Neuron (in vitro differentiated cells): Measurements from ENCODE around the gene CREBBP.
A peak's percentile ranks its signal among the peaks of the same experiment; 100 is the strongest.
"Not testable (repeated sequence)": the region's sequence is repeated elsewhere in the genome, so short reads cannot be mapped to it uniquely, and the experiment has no call there.

Experiments used
- H2AFZ ChIP-seq: one replicate; pipeline ENCODE4 v1.6.1; 2013; ENCODE audit warnings: low read depth, mild to moderate bottlenecking, inconsistent platforms, low read length, moderate library complexity
- H3K27me3 ChIP-seq: one replicate; pipeline ENCODE4 v1.6.1; 2013; ENCODE audit warnings: low read length; ENCODE audit not compliant: insufficient read depth
- H3K36me3 ChIP-seq: one replicate; pipeline ENCODE4 v1.6.1; 2013; ENCODE audit warnings: low read length; ENCODE audit not compliant: insufficient read depth
- H3K4me1 ChIP-seq: one replicate; pipeline ENCODE4 v1.6.1; 2013; ENCODE audit warnings: low read length; ENCODE audit not compliant: insufficient read depth
- H3K4me3 ChIP-seq: 2 replicates; pipeline ENCODE4 v1.5.1; 2013; ENCODE audit warnings: mild to moderate bottlenecking, low read length, moderate library complexity
- H3K9me3 ChIP-seq: one replicate; pipeline ENCODE4 v1.6.1; 2013; ENCODE audit warnings: low read length

The CREBBP gene

DNA sequence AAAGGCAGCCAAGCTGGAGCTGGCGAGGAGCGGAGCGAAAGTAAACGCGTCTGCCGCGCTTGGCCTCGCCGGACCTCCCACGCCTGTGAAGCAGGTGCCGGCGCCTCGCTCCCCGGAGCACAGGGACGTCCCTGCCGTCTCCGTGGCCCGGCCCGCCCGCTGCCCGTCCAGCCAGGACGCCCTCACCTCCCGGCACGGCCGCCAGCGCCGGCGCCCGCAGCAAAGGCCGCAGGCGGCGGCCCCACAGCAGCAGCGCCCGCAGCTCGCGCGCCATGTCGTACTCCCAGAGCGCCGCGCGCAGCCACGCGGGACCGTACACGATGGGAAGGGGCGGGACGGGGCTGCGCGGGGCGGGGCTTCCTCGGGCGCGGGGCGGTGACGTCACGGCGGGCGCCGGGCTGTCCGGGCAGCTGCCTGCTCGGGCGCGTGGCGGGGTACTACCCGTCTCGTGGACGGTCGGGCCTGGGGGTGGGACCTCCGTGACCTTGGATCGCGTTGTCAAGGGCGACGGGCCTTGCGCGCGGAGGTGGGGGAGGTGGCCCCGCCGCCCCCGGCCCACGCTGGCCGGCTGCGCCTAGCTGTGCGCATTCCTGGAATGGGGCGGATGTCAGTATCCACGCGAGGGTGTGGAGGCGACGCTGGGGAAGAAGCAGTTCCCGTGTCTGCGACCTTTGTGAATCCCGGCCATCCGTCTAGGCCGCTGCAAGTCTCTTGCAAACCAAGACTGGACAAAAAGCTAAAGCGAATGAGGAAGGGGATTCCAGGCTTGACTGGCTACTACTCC, 163.1 kb downstream of the CREBBP start, which contains the start of gene TRAP1:
Gene TRAP1, minus strand, starts transcription at position 290 of the 784 bp plus-strand sequence. Its CDS starts 16 bp downstream, at position 274.
- peaks cover 14% of the 10 kb centered on the region for H3K4me1 ChIP-seq
- peak within 1 kb of the TSS; percentile 59 for H3K4me3 ChIP-seq
- H2AFZ ChIP-seq, result peak within 1 kb of the TSS; percentile 74
- H3K9me3 ChIP-seq, result no peaks in the 10 kb centered on the region
- H3K27me3 ChIP-seq, result no peaks in the 10 kb centered on the region
- peaks cover 21% of the 10 kb centered on the region for H3K36me3 ChIP-seq

DNA sequence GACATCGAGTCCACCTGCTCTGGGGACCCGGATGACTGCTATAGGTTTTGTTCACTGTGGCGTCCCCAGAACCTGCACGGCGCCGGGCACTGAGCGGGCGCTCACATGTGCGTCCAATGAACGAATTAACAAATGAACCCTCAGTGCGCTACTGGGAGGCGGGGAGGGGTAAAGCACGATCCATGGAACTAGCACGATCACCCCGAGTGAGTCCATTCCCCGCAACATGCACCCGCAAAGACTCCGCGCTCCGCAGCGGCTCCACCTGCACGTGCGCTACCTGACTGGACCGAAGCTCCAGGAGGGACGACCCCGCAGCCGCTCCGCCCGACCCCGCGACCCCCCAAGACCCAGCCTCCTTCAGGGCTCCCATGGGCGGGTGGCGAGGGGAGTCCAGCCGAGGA, 163.7 kb downstream of the CREBBP start:
- Histone ChIP-seq H2AFZ (peak overlapping the region; percentile 74), H3K27me3 (no peaks in the 10 kb centered on the region), H3K4me1 (peaks cover 14% of the 10 kb centered on the region), H3K36me3 (peaks cover 21% of the 10 kb centered on the region), H3K9me3 (no peaks in the 10 kb centered on the region), H3K4me3 (peak overlapping the region; percentile 59)

DNA sequence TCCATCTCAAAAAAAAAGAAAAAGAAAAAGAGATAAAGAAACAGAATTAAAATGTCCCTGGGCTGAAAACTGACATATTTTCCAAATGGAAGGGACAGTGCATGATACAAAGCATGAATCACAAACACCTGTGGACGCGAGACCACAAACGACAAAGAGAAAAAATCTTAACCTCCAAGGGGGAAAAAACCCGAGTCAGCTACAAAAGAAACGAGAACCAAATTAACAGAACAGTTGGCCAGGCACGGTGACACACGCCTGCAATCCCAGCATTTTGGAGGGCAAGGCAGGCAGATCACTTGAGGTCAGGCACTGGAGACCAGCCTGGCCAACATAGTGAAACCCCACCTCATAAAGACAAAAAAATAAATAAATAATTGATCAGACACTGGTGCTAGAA, 165.1 kb downstream of the CREBBP start:
- Histone ChIP-seq H3K36me3 (peaks cover 23% of the 10 kb centered on the region), H3K4me3 (no peak overlapping the region), H2AFZ (no peak overlapping the region), H3K4me1 (peaks cover 14% of the 10 kb centered on the region), H3K27me3 (no peaks in the 10 kb centered on the region), H3K9me3 (no peaks in the 10 kb centered on the region)

DNA sequence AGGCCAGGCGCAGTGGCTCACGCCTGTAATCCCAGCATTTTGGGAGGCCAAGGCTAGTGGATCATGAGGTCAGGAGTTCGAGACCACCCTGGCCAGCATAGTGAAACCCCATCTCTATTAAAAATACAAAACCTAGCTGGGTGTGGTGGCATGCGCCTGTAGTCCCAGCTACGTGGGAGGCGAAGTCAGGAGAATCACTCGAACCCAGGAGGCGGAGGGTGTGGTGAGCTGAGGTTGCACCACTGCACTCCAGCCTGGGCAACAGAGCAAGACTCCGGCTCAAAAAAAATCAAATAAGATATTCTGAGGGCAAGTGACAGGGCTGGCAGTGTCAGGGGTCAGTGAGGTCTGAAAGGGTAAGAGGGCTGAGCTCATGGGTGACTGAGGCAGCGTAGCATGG, 166.1 kb downstream of the CREBBP start:
- H3K4me3 ChIP-seq, H2AFZ ChIP-seq, H3K9me3 ChIP-seq, H3K27me3 ChIP-seq: not testable (repeated sequence)
- peaks cover 27% of the 10 kb centered on the region for H3K36me3 ChIP-seq
- peaks cover 14% of the 10 kb centered on the region for H3K4me1 ChIP-seq

DNA sequence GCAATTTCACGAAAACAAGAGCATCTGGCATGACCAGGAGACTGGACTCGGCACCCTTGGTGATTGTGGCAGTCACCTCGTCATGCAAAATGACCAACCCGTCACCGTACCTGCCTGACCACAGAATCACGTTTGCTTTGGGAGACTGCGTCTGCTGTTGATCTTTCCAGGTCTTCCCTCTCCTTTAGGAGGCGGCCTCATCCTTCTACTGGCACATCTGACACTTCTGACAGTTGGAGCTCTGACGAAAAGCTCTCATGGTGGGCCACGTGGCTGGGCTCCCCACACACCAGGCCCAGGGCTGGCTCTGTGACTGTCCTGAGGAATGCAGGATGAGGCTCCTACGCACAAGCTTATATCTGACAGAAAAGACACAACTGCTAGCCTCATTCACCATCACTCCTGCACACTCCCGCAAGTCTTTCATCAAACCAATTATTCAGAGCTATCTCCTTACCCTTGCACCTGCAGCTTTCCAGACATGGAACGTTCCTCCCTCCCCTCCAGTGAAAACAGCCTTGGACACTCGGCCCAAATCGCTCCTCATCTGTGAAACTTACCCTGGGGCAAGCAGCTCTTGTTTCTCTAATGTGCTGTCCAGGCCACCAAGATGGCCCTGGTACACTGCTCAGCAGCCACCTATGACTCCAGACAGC, 166.8 kb downstream of the CREBBP start:
- H3K36me3 ChIP-seq, result peaks cover 27% of the 10 kb centered on the region
- H3K4me1 ChIP-seq, result peaks cover 14% of the 10 kb centered on the region
- H3K27me3 ChIP-seq, result no peaks in the 10 kb centered on the region
- no peaks in the 10 kb centered on the region for H3K9me3 ChIP-seq
- H3K4me3 ChIP-seq, result no peak overlapping the region
- H2AFZ ChIP-seq, result no peak overlapping the region

DNA sequence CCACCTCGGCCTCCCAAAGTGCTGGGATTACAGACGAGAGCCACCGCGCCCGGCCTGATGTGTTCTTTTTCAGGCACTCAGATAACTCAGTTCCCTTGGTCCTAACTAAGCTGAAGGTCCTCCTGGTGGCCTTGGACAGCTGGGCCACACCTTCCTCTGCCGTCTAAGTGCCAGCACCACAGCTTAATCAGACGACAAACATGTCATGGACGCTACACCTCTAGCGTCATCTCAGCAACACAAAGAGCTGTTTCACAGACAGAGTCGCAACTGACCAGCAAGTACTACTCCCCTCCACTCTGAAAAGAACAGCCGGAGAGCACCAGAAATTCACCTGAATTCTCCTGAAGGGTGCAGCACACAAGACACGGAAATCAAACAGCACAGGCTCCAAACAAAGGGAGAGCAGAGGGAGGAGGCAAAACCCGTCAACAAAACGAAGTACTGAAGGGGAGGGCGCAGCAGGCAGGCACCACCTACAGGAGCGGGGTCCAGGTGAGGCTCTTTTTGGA, 167.6 kb downstream of the CREBBP start:
- peaks cover 27% of the 10 kb centered on the region for H3K36me3 ChIP-seq
- no peaks in the 10 kb centered on the region for H3K9me3 ChIP-seq
- peaks cover 13% of the 10 kb centered on the region for H3K4me1 ChIP-seq
- H3K27me3 ChIP-seq, result no peaks in the 10 kb centered on the region
- no peak overlapping the region for H3K4me3 ChIP-seq
- no peak overlapping the region for H2AFZ ChIP-seq

DNA sequence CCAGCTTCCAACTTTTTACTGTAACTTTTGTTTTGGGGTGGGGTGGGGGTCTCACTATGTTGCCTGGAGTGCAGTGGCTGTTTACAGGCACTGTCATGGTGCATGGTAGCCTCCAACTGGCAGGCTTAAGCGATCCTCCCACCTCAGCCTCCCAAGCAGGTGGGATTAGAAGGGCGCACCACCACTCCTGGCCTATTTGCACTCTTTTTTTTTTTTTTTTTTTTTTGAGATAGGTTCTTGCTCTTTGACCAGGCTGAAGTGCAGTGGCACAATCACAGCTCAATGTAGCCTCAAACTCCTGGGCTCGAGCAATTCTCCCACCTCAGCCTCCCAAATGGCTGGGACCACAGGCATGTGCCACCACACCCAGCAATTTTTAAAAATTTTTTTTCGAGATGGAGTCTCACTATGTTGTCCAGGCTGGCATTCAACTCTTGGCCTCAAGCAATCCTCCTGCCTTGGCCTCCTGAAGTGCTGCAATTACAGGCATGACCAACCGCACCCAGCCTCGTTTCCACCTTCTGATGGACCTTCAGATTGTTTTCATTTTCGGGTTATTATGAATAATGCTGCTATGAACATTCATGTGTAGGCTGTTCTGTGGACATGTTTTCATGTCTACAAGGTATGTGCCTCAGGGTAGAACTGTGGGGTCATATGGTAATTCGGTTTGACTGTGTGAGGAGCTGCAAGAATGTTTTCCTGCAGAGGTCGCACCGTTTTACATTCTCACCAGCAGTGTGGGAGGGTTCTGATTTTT, 174.1 kb downstream of the CREBBP start:
- no peaks in the 10 kb centered on the region for H3K27me3 ChIP-seq
- no peaks in the 10 kb centered on the region for H3K4me1 ChIP-seq
- H3K4me3 ChIP-seq, result no peak overlapping the region
- no peak overlapping the region for H2AFZ ChIP-seq
- H3K9me3 ChIP-seq, result no peaks in the 10 kb centered on the region
- H3K36me3 ChIP-seq, result peaks cover 8% of the 10 kb centered on the region

DNA sequence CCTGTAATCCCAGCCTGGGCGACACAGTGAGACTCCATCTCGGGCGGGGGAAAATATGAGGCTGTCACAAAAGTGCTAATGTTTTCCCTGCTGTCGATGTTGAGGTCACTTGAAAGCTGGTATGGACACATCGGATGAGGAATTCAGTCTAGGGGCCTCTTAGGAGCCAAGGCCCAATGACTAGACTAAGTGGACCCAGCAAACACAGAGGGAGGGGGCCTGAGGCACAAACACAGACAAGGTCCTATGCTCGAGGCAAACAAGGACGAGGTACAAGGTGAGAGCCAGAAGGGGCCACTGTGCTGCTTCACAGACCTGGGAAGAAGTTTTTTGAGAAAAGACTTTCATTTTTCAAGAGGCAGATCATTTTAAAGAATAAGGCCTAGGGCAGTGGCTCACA, 178.4 kb downstream of the CREBBP start:
- no peak overlapping the region for H2AFZ ChIP-seq
- H3K36me3 ChIP-seq, result peaks cover 4% of the 10 kb centered on the region
- no peaks in the 10 kb centered on the region for H3K9me3 ChIP-seq
- no peaks in the 10 kb centered on the region for H3K27me3 ChIP-seq
- H3K4me3 ChIP-seq, result no peak overlapping the region
- H3K4me1 ChIP-seq, result no peaks in the 10 kb centered on the region

DNA sequence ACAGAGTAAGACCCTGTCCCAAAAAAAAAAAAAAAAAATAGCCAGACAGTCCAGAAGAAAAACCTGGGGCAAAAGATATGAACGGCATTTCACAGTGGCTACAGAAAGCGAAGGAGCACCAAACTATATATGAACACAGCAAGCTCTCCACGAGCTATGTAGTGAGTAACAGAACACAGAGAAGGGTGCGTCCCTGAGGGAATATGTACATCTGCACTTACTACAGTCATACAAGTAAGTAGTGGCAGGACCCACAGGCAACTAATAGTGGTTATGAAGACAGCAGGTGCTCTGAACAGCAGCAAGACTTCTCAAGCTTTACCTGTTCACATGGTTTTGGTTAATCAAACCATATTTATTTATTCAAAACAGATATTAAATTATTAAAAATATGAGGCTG, 179.0 kb downstream of the CREBBP start:
- Histone ChIP-seq H3K36me3 (peaks cover 4% of the 10 kb centered on the region), H3K27me3 (no peaks in the 10 kb centered on the region), H2AFZ (no peak overlapping the region), H3K4me1 (no peaks in the 10 kb centered on the region), H3K4me3 (no peak overlapping the region), H3K9me3 (no peaks in the 10 kb centered on the region)

DNA sequence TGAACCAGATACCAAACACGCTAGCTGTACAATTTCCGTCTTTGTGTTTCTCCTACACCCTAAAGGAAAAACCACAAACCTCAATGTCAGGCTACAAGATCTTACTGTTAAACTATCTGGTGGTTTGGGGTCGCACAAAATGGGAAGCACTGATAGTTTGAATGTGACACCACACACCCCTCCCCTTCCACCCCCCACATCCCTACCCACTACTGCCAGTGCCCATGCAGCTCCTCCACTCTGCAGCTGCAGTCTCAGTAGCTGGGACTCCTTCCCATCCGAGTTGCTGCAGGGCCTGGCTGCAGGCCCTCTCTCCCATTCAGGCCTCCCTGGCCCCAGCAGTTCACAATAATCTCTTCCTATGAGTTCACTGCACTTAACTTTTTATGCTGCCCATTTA, 181.6 kb downstream of the CREBBP start:
- H3K4me1 ChIP-seq, result no peaks in the 10 kb centered on the region
- H3K4me3 ChIP-seq, result no peak overlapping the region
- no peaks in the 10 kb centered on the region for H3K9me3 ChIP-seq

DNA sequence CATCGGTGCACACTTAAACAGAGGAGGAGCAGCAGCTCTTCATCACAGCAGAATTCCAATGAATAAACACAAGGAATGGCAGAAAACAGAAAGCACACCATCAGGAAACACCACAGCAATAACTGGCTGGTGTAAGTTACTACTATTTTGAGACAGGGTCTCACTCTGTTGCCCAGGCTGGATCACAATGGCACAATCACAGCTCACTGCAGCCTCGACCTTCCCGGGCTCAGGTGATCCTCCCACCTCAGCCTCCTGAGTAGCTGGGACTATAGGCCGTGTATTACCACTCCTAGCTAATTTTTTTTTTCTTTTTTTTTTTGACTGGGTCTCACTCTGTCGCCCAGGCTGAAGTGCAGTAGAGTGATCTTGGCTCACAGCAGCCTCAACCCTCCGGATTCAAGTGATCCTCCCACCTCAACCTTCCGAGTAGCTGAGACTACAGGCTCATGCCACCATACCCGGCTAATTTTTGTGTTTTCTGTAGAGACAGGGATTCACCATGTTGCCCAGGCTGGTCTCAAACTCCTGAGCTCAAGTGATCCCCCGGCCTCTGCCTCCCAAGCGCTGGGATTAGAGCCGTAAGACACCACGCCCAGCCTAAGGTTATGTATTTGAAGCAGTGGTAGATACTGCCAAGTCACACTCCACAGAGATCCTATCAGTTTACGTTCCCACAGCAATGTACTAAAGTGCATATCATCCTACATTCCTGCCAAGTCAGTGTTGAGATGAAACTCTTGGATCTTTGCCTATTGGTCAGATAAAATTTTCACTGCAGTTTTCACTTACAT, 183.9 kb downstream of the CREBBP start:
- Histone ChIP-seq H3K4me1 (no peaks in the 10 kb centered on the region), H3K36me3 (peaks cover 6% of the 10 kb centered on the region), H3K9me3 (no peaks in the 10 kb centered on the region), H3K27me3 (no peaks in the 10 kb centered on the region), H3K4me3 (no peak overlapping the region), H2AFZ (no peak overlapping the region)

More for the DNA sequence above, 181.6 kb downstream of the CREBBP start:
- no peak overlapping the region for H2AFZ ChIP-seq
- H3K36me3 ChIP-seq, result peaks cover 10% of the 10 kb centered on the region
- H3K27me3 ChIP-seq, result no peaks in the 10 kb centered on the region

DNA sequence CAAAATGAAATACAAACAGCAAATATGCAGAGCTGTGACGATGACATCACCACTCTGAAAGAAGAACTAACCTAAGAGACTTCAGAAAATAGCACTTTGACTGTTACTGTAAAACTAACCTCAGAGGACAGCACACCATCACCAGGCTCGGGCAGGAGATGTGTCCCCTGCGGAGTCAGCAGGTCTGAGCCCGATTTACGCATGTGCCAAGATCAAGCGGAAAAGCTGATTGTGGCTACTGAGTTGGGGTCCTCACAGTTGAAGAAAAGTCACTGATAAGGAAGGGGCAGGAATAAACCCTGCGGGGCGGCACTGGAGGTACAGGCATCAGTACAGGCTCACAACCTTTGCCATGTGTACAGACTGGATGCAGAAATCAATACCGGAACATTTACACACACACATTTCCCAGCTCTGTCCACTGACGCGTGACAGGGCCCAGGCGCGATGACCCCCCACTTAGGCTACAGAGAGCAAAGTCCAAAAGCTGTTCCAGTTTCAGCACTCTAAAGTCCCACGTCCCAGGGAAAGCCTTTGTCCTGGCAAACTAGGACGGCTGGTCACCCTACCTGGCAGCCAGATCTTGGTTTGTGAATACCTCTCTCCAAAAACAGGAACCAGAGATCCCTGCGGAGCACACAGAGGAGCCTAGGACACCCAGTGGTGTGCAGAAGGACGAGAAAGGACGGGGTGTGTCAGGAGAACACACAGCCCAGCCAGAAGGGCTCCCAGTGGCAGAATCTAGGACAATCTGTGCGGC, 184.7 kb downstream of the CREBBP start:
- H3K36me3 ChIP-seq, result peaks cover 6% of the 10 kb centered on the region
- no peaks in the 10 kb centered on the region for H3K9me3 ChIP-seq
- no peak overlapping the region for H2AFZ ChIP-seq
- no peaks in the 10 kb centered on the region for H3K27me3 ChIP-seq
- no peaks in the 10 kb centered on the region for H3K4me1 ChIP-seq
- no peak overlapping the region for H3K4me3 ChIP-seq
